ENCODE data around the gene SRXN1.

SRXN1 gene

GRCh38 chr20:602111-602970 lies 50.7 kb downstream of the SRXN1 start:
- DNase-seq = no peak

- no peak for DNase-seq
Measured at GRCh38 chr20:600736-601135, 52.3 kb downstream of the SRXN1 start.

GRCh38 chr20:600141-600540 lies 52.9 kb downstream of the SRXN1 start:
- DNase-seq = no peak

GRCh38 chr20:598133-598850 lies 54.7 kb downstream of the SRXN1 start:
- no peak for DNase-seq

- DNase-seq = no peak
Measured at GRCh38 chr20:597560-597959, 55.4 kb downstream of the SRXN1 start.
